22Rv1 (cell line): Measurements from ENCODE around the gene CEP192.

Experiments used
- CTCF ChIP-seq: fragments of 450-650 bp; IDR thresholded peaks from 2 replicates; pipeline ENCODE4 v1.5.1; 2017; ENCODE audit warnings: mild to moderate bottlenecking
- ZFX ChIP-seq: fragments of 450-650 bp; IDR thresholded peaks from 2 replicates; pipeline ENCODE4 v1.6.1; 2017; ENCODE audit warnings: antibody characterized with exemption, borderline replicate concordance

DNA sequence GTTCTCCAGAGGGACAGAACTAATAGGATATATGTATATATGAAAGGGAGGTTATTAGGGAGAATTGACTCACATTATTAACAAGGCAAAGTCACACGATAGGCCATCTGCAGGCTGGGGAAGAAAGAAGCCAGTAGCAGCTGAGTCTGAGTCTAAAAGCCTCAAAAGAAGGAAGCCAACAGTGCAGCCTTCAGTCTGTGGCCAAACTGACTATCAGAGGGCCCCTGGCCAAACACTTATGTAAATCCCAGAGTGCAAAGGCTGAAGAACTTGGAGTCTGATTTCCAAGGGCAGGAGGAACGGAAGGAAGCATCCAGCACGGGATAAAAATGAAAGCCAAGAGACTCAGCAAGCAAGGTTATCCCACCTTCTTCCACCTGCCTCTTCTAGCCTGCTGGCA, 119.4 kb downstream of the CEP192 start:
- no peak for TF ChIP-seq CTCF
- no peak for TF ChIP-seq ZFX
